Motor neuron (in vitro differentiated cells): ENCODE results near the gene FCRL6. TPM values are rescaled to one million over a fixed set of nuclear protein-coding genes. Genes with fewer than 3 reads are reported as not detected.

Experiments used
- ATAC-seq, 8 experiments: fragments of 200-7000 bp; cut with Tn5 transposase; replicated peaks in 6 of 8; 2 replicates each; pipeline ENCODE4 v1.8.0; 2021; ENCODE audit warnings: mild to moderate bottlenecking in 8 of 8, moderate library complexity in 8 of 8
- H3K27ac ChIP-seq, 2 donors: fragments of 250-450 bp; sonication (Bioruptor Pico); 2 replicates each; pipeline ENCODE4 v1.9.0; 2021; ENCODE audit warnings: antibody characterized with exemption in 2 of 2, mild to moderate bottlenecking in 2 of 2, moderate library complexity in 1 of 2
- H3K4me1 ChIP-seq, 2 donors: fragments of 250-450 bp; sonication (Bioruptor Pico); replicated peaks in 1 of 2; 2 replicates each; pipeline ENCODE4 v1.6.1; 2021; ENCODE audit warnings: antibody characterized with exemption in 2 of 2, mild to moderate bottlenecking in 2 of 2, moderate library complexity in 1 of 2
- H3K4me3 ChIP-seq, 5 donors: fragments of 250-450 bp; sonication (Bioruptor Pico); 2 replicates each; pipeline ENCODE4 v1.9.0; 2021; ENCODE audit warnings: antibody characterized with exemption in 5 of 5, mild to moderate bottlenecking in 5 of 5, moderate library complexity in 4 of 5
- WGBS, 10 experiments: fragments of 450-650 bp; shearing (Covaris generic); methylation state at CpG; one replicate each; pipeline ENCODE4 v1.0.0; 2022; 5-methylcytosine and 5-hydroxymethylcytosine counted together
- in situ Hi-C, 9 experiments: fragments of 400-800 bp; cut with MboI; loops; one replicate each; pipeline ENCODE4 v1.15.0; 2021; ENCODE audit warnings: low sequenced_read_pairs in 9 of 9, low pct_unique_long_range_greater_than_20kb in 2 of 9; ENCODE audit not compliant: unreplicated experiment in 9 of 9
- total RNA-seq, 8 experiments: library from RNA; unstranded; fragments of 300-600 nt; gene quantifications; 2 replicates each; pipeline versions ENCODE4 v1.2.3 to v1.2.4, GENCODE V29; 2022

Gene FCRL6
- total RNA-seq, 8 experiments from 2014 or later = 0.27 to 1.0 (median 0.42) TPM; not detected in 5

DNA sequence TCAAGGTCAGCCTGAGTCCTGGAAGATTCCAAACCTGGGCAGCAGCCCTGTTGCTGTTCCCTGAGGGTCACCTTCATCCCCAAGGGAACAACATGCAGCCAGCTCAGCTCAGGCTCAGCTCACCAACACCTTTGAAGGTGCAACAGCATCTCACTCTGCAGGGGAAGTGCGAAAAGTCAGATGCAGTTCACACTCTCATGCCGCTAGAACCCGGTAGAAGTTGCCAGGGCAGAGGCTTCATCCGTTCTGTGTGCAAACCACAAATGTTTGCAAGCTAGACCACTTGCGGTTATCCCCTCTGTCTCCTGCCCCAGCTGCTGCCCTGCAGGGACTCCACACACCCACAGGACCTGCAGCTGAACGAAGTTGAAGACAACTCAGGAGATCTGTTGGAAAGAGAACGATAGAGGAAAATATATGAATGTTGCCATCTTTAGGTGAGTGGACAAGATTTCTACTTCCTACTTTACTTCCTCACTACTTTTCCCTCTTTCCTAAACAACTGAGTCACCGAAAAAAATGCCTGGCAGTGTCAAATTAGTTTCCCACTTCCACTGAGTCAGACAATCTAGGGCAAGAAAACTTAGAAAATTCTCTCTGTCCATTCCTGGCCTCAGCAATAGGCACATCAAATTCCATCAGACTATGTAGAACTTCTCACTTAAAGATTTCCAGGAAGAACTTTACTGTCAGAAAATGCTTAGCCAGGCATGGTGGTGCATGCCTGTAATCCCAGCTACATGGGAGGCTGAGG, 1.8 kb upstream of the FCRL6 start:
- no peak for ATAC-seq
- in situ Hi-C loops = loop anchor here in 1 of 9 experiments (10.0 kb wide), 1 partner anchor 94 kb away; no protein-coding TSS in a partner anchor
- WGBS, 10 experiments = 0 to 86% (median 70%) methylated on average over 1 to 7 of the region's 8 CpGs; no CpG with 5 or more reads in 2 of the 10 experiments
- H3K4me1 ChIP-seq = no peaks in the 10 kb centered on the region
- no peak overlapping the region for H3K4me3 ChIP-seq
- H3K27ac ChIP-seq = no peak overlapping the region

DNA sequence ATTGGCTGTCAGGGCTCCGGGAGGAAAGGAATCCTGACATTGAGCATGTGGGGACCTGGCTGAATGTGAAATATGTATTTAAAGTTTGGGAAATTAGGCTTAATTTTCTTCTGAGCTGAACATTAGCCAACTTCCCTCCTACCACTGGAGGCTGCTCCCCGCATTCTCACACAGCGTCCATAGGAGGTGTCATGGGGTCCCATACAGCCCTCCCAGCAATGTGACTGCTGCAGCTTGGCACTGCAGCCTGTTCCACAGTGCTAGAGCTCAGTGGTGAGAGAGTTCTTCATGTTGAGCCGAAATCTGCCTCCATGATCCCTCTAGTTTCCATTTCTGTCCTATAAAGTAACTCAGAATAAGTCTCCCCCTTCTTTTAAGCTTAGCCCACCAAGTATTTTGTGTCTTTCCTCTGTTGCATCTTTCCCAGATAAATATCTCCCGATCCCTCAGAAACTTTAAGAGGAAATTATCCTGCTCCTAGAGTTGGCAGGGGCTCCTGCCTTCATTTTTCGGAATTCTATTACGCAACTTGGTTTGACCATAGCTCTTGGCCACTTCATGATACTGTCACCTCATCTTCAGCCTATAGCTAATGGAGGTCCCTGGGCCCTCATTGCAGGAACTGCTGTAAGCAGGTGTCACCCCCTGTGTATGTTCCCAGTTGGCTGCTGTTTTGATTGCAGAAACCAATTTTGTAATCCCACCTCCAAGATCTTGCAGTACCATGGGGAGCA, 2.0 kb downstream of the FCRL6 start:
- no peak overlapping the region for H3K27ac ChIP-seq
- 40 to 100% (median 65%) methylated on average over 1 to 7 of the region's 7 CpGs for WGBS, 10 experiments
- no peak overlapping the region for H3K4me3 ChIP-seq
- in situ Hi-C loops = loop anchor here in 1 of 9 experiments (10.0 kb wide), 1 partner anchor 91 kb away; no protein-coding TSS in a partner anchor
- H3K4me1 ChIP-seq = no peaks in the 10 kb centered on the region
- ATAC-seq = no peak

DNA sequence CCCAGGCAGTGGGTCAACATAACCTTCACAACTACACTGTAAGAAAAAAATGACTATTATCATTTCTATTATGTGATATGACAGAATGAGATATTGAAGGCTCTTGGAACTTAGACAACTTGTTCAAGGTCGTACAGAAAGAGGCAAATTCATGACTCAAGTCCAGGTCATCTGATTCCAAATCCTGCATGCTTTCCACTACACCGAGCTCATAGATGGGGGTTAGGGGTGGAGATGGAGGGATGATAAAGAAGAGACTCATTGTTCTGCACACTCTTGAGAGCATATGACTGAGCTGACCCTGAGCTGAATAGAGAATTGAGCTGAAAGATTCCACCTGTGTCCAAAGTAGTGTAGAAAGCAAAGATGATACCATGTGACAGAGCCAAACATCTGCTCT, 2.8 kb downstream of the FCRL6 start:
- in situ Hi-C loops = loop anchor here in 1 of 9 experiments (10.0 kb wide), 1 partner anchor 90 kb away; no protein-coding TSS in a partner anchor
- Histone ChIP-seq H3K4me1 (no peaks in the 10 kb centered on the region), H3K27ac (no peak overlapping the region), H3K4me3 (no peak overlapping the region)
- no peak for ATAC-seq
- 0 to 71% (median 40%) methylated on average over 1 to 2 of the region's 2 CpGs; no CpG with 5 or more reads in 3 of the 10 experiments for WGBS, 10 experiments

DNA sequence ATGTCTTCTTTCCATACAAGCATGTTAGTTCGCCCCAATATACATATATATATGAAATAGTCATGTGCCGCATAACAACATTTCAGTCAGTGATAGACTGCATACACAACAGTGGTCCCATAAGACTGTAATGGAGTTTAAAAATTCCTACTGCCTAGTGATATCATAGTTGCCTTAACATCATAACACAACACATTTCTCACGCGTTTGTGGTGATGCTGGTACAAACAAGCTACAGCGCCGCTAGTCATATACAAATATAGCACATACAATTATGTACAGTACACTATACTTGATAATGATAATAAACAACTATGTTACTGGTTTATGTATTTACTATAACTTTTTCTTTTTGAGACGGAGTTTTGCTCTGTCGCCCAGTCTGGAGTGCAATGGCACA, 13.8 kb downstream of the FCRL6 start:
- WGBS, 10 experiments = 74 to 95% (median 93%) methylated on average over 3 to 8 of the region's 8 CpGs; no CpG with 5 or more reads in 3 of the 10 experiments
- no peak for ATAC-seq

DNA sequence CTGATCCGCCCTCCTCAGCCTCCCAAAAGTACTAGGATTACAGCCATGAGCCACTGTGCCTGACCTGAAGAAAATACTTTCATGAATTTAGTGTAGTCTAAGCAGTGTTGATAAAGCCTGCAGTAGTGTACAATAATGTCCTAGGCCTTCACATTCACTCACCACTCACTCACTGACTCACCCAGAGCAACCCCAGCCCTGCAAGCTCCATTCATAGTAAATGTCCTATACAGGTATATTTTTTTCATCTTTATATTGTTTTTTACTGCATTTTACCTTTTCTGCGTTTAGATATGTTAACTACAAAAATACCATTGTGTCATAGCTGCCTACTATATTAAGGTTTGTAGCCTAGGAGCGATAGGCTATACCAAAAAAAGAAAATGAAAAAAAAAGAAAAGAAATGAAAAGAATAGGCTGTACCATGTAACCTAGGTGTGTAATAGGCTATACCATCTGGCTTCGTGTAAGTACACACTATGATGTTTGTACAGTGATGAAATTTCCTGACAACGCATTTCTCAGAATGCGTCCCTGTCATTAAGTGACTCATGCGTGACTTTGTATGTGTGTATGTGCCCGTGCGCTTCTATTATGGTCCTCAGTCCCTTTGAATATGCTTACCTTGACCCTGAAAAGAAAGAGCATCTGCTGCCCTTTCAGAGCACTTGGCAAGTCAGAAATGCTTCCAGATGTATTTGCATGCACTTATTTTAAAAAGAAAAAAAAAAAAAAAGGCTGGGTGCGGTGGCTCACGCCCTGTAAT, 15.3 kb downstream of the FCRL6 start:
- ATAC-seq = peak in 7 of 8 experiments; percentile 62 to 93 (median 79)
- WGBS, 10 experiments = 42 to 95% (median 79%) methylated on average over 1 to 11 of the region's 11 CpGs
- no peaks in the 10 kb centered on the region for H3K4me1 ChIP-seq
- in situ Hi-C loops = no loop called here
- H3K27ac ChIP-seq = no peak overlapping the region
- no peak overlapping the region for H3K4me3 ChIP-seq

More for the DNA sequence above, 13.8 kb downstream of the FCRL6 start:
- Histone ChIP-seq H3K4me1 (no peaks in the 10 kb centered on the region), H3K27ac (no peak overlapping the region), H3K4me3 (no peak overlapping the region)
- in situ Hi-C loops = no loop called here

DNA sequence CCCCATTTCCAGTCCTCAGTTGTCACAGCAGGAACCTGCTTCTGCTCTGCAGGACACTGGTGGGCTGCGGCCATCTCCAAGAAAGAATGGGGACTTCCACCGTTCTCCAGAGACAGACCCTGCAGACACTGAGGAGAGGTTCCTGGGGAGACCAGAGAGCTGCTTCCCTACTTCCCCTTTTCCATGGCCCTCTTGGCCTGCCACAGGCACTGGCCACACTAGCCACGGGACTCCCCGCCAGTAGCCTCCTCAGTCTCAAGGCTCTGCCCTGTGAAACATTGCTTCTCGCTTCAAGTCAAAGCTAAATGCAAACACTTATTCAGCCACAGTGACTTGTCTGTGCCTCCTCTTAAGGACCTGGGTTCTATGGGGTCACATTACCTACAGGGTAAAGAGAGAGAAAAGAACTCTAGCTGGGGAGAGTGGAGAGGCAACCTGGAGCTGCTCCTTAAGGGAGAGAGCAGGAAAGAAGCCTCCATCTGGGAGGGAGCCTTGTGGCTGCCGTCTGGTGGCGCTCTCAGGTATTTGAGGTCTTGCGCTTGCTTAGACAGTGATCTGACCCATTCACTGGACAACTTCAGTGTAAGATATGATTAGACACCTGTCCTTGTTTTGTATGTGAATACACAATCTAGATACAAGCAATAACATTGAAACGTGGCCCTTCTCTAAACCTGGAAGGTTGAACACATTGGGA, 19.2 kb downstream of the FCRL6 start:
- peak in 6 of 8 experiments; percentile 61 to 92 (median 76) for ATAC-seq
- Histone ChIP-seq H3K4me1 (no peaks in the 10 kb centered on the region), H3K27ac (no peak overlapping the region), H3K4me3 (no peak overlapping the region)
- WGBS, 10 experiments = 47 to 81% (median 66%) methylated on average over 1 to 9 of the region's 9 CpGs; no CpG with 5 or more reads in 2 of the 10 experiments
- in situ Hi-C loops = no loop called here

DNA sequence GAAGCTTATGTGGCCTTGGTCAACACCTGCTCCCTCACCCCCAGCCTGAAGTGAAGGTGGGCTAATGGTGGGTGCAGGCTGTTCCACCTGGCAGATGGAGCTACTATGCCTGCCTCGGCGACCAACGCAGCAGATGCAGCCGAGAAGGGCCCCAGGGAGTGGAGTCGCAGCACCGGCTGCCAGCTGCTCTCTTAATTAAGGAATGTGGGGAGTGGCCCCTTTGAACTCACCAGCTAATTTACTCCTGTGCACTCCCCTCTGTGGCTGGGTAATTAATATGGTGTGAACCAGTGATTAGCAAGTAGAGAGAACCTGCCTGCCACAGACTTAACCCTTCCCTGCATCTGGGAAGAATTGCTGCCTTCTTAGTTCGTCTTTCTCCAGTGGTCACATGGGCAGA, 21.2 kb downstream of the FCRL6 start:
- no peak overlapping the region for H3K4me3 ChIP-seq
- WGBS, 10 experiments = 0 to 46% (median 16%) methylated on average over 2 to 7 of the region's 7 CpGs; no CpG with 5 or more reads in 4 of the 10 experiments
- H3K4me1 ChIP-seq = no peaks in the 10 kb centered on the region
- in situ Hi-C loops = no loop called here
- ATAC-seq = peak in 5 of 8 experiments; percentile 33 to 69 (median 50)
- H3K27ac ChIP-seq = no peak overlapping the region

DNA sequence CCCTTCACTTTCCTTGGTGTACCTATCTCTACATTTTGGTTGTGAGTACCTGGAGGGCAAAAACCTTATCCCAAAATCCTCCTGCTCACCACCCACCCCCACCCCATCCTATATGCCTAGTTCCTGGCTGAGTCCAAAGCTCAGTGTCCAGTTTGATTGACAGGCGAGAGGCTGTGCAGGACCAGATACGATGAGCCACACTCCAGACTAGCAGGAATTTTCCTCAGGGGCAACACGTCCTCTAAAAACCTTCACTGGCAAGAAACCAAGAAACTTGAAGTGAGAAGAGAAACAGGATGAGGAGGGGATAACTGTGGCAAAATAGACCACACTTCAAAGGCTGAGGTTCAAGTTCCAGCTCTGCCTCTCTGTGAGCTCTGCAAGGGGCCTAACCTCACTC, 23.4 kb downstream of the FCRL6 start:
- in situ Hi-C loops = loop anchor here in 1 of 9 experiments (25.0 kb wide), 1 partner anchor 162 kb away; no protein-coding TSS in a partner anchor
- WGBS, 10 experiments = 17 to 75% (median 59%) methylated on average over 1 to 3 of the region's 3 CpGs; no CpG with 5 or more reads in 4 of the 10 experiments
- no peak for ATAC-seq
- peaks cover 0 to 2% of the 10 kb centered on the region in 2 donors for H3K4me1 ChIP-seq
- no peak overlapping the region for H3K27ac ChIP-seq
- no peak overlapping the region for H3K4me3 ChIP-seq

DNA sequence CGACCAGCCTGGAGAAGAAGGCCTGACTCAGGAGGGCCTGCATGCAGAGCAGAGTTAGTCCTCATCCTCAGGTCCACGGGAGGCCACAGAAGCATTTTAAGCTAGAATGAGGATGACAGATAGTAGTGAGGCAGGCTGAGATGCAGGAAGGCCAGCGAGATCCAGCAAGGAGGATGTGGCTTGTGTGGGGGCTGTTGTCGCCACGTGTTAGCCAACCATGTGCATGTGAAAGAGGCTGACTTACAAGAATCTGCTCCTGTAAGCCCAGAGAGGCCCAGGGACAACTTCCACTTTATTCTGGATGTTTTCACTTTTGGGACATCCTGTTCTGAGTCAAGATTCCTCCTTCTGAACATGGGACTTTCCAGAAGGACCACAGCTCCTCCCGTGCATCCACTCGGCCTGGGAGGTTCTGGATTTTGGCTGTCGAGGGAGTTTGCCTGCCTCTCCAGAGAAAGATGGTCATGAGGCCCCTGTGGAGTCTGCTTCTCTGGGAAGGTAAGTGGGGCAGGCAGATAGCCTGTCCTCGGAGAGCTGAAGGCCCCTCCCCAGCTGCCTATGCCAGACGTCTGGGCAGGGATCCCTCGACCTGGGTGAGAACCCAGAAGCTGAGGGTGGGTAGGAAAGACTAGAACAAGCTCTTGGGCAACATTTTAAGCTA, 24.4 kb downstream of the FCRL6 start, which contains the start of gene SLAMF8:
TSS of gene SLAMF8 (plus strand) at position 433 of the 661 bp plus-strand sequence. CDS start at position 459, 26 bp downstream.
- peaks cover 0 to 2% of the 10 kb centered on the region in 2 donors for H3K4me1 ChIP-seq
- in situ Hi-C loops = loop anchor here in 1 of 9 experiments (25.0 kb wide), 1 partner anchor 161 kb away; no protein-coding TSS in a partner anchor
- 10 to 94% (median 62%) methylated on average over 2 to 9 of the region's 11 CpGs; no CpG with 5 or more reads in 2 of the 10 experiments for WGBS, 10 experiments
- H3K27ac ChIP-seq = no peak within 1 kb of the TSS
- no peak for ATAC-seq
- no peak within 1 kb of the TSS for H3K4me3 ChIP-seq

DNA sequence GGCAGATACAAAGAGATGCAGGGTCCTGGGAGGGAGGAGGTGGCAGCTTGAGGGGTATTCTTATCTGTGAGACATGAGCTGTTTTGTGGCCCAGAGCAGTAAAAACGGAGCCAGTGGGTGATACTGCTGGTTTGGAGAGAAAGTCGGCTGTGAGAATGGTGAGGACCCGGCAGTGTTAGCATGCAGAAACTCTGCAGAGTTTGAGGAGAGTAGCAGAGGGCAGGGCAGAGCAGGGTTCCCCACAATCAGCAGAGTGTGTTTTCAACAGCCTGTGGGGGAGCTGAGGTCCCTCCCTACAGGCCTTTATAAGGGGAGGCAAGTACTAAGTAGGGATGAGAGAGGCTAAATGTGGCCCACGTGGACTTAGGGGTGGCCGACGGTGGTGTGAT, 24.9 kb downstream of the FCRL6 start:
- no peak for ATAC-seq
- Histone ChIP-seq H3K4me3 (no peak overlapping the region), H3K27ac (no peak overlapping the region), H3K4me1 (peaks cover 0 to 2% of the 10 kb centered on the region in 2 donors)
- 40 to 100% (median 83%) methylated on average over 1 to 6 of the region's 6 CpGs; no CpG with 5 or more reads in 1 of the 10 experiments for WGBS, 10 experiments
- in situ Hi-C loops = loop anchor here in 1 of 9 experiments (25.0 kb wide), 1 partner anchor 160 kb away; no protein-coding TSS in a partner anchor

DNA sequence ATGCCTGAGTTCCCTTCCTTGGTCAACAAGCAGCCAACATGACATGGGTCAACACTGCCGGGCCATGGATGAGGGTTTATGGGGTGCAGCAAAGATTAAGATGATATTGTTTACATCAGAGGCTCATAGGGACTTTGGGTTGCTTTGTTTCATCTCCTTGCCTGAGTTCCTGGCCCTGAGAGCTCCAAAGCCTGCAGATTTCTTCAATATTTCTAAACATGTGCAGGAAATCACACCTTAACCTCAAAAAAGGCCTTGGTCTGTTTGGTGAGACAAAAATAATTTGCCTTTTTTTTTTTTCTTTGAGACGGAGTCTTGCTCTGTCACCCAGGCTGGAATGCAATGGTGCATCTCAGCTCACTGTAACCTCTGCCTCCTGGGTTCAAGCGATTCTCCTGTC, 25.4 kb downstream of the FCRL6 start:
- no peak overlapping the region for H3K4me3 ChIP-seq
- H3K4me1 ChIP-seq = peaks cover 0 to 2% of the 10 kb centered on the region in 2 donors
- in situ Hi-C loops = loop anchor here in 1 of 9 experiments (25.0 kb wide), 1 partner anchor 160 kb away; no protein-coding TSS in a partner anchor
- no peak for ATAC-seq
- 74 to 100% (median 86%) methylated on average over 1 to 3 of the region's 3 CpGs; no CpG with 5 or more reads in 3 of the 10 experiments for WGBS, 10 experiments
- H3K27ac ChIP-seq = no peak overlapping the region
